Activated CD4-positive, alpha-beta T cell treated with anti-CD3 and anti-CD28 coated beads for 24 hours (primary cell): Measurements from ENCODE around the gene STXBP6.
A peak's percentile ranks its signal among the peaks of the same experiment; 100 is the strongest.

ENCODE experiments used
- DNase-seq, 2 donors: peaks; one replicate each; pipeline ENCODE4 v3.0.0-alpha.2; 2020; ENCODE audit warnings: low read depth in 2 of 2

Gene STXBP6

DNA sequence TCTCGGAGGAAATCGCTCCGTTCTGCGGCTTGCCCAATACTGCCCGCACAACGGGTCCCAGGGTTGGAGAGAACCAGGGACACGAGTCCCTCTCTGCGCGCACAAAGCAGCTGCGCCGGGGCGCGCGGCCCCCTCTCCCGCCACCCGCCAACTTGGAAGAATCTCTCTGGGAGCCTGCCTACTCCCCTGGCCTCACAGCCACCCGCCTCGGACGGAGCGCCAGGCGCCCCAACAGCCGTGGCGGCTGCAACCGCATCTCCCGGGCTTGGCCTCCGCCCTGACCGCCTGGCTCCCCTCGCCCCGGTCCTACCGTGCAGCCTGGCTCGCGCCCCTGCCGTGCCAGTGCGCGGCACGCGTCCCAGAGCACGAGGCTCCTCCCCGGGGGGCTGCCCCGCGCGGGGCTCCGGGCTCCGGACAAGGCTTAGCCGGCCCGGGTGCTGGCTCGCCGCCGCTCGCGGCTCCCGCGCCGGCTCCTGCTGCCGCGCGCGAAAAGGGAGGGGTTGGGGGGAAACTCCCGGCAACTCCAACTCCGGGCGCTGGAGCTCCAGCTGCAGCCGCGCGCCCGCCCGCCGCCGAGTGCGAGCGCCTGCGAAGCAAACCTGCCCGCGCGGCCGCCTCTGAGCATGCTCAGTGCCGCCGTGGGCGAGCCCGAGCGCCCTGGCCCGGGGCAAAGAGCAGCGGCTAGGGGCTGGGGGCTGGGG, at the start of gene STXBP6:
Gene STXBP6, minus strand, starts transcription at position 580 of the 701 bp plus-strand sequence. CDS start 75,329 bp downstream, outside the sequence.
- peak in 1 of 2 donors; percentile 6 for DNase-seq

DNA sequence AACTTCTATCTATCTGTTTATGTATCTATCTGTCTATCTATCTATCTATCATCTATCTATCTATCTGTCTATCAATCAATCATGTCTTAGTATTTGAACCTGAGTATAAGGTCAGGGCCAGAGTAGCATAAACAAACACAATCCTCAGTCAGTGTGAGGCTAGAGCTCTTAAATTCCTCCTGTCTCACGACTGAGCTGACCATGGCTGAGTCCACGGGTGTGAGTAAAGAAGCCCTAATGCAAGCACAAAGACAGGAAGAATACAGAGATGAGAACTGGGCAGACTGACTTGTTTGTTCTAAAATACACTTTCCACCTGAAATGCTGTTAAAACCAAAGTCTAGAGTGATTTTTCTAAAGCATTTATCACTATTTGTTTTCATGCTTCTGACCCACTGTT, 47.2 kb upstream of the STXBP6 start:
- no peak for DNase-seq

DNA sequence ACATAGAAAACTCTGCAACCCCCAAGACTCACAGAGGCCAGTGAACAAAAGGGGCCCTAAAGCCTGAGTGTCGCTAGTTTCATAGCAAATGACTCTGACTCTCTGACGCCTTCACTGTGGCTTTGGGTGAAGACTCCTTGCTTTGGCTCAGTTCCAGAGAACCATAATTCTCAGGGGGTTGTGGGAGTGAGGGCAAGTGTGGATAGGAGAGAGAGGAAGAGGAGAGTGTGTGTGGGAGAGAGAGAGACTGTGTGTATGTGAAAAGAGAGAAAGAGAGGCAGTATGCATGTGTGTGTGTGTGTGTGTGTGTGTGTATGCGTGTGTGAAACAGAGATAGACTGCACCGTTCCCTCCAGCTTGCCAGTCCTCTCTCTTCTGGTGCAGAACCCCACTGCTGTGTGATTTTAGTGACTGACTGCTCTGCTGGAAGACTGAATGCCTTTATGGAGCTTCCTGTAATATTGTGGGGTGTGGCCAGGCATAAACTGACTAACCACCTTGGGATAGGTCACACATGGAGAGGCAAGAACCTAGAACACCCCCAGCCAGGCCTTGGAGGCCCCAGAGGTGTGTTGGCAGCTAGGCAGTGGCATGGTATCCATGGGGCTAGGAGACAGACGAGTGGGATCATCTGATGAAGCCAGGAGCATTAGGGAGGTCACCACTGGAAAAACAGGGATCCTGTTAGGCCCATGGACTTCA, 45.9 kb upstream of the STXBP6 start:
- DNase-seq: no peak

DNA sequence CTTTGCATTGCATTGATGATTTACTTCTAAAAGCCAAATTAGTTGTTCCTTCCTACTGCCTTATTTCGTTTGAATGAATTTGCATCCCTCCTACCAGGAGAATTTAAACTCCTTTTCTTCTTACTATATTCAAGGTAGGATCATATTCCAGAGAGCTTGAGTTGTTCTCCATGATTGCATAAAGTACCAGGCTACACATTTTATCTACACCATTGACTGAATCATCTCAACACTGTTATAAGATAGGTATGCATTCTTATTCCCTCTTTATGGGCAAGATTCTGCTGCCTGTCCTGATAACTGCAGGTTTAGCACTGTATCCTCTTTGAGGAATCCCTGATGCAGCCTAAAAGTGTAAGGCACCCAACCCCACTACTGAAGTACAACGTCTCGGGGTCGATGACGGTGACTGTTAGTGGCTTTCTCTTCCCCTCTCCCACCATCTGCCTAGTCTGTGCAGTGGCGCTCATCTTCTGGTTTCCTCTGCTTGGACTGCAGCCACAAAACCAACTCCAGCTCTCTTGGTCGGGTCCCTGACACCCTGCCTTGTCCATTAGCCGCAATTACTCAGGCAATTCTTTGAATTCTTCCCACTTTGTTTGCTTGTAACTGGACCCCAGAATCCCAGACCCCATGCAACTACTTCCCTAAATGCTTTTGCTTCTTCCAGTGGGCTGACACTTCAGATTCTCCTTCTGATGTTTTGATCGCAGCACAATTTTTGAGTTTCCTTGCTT, 44.4 kb upstream of the STXBP6 start:
- DNase-seq: no peak

DNA sequence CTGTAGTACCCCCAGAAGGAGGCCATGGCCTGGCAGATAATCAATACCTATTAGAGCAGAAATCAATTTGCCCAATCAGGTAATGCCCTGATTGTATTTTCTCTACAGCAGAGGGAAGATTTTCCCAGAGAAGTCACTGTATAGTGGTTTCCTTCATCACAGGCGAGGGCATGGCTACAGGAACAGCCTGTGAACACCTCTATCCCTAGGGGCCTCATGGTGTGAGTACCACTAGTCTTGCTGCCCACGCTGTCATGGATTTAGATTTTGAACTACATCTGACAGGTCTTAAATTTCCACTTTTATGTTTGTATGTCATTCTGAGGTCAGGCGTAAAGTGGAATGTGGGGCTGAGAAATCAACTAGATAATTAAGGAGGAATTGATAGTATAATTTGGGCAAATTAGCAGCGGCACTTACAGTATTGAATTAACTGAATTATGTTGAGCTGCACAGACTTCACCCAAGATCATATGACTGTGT, 42.4 kb upstream of the STXBP6 start:
- no peak for DNase-seq

DNA sequence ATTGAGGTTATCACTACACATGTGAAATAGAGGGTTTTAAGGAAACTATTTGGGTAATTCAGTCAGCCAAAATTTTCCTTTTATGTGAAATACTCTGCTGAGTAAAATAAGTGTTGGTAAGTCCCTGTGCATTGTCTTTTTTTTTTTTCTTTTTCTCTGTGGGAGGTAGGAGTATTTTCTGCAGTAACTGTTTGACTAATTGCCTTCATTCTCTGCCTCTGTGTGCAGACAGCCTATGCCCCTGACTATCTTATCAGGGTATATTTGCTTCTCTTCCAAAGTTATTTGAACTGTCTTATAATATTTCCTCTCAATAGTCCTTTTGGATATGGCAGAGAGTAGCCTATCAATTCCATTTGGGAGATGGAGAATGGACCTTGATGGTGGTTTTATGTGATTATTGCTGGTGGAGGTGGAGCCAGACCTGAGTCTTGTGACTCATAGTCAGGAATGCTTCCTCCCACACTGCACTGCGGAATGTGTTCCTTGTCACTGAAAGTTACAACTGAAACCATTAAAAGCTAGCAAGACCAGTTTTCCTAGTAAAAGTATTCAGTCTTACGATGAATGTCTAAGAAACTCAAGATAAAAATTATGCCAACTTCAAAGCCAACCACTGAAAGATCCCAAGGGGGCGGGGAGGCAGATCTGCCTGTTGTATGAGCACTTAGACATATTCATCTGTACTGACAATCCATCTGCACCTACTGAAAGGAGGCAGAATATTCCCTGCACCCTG, 40.9 kb upstream of the STXBP6 start:
- no peak for DNase-seq

DNA sequence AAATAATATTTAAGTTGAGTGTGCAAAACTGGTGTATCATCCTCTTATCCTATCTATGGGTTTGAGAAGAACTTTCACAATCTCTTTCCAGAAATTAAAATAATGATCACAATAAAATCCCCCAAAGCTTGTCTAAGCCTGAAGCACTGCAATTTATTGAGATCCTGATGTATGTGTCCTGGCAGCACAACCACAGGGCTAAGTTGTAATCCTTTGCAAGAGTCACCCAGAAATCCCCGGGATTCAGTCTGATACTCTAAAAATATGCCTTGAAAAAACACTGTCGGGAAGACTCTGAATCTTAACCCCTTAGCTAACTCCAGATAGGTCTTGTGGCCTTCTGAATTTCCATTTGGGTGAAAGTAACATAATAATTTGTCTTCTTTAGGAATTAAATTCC, 40.3 kb upstream of the STXBP6 start:
- DNase-seq: no peak

DNA sequence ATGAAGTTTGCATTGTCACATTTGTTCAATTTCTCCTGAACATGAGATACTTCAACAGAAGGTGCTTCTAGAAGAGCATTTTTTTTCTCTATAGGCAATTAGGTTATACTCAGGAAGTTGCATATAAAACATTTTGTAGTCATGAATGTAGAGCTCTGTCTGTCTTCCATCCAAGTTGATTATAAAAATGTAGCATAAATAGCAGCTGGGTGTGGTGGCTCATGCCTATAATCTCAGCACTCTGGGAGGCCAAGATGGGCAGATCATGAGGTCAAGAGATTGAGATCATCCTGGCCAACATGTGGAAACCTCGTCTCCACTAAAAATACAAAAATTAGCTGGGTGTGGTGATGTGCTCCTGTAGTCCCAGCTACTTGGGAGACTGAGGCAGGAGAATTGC, 39.5 kb upstream of the STXBP6 start:
- DNase-seq: no peak

DNA sequence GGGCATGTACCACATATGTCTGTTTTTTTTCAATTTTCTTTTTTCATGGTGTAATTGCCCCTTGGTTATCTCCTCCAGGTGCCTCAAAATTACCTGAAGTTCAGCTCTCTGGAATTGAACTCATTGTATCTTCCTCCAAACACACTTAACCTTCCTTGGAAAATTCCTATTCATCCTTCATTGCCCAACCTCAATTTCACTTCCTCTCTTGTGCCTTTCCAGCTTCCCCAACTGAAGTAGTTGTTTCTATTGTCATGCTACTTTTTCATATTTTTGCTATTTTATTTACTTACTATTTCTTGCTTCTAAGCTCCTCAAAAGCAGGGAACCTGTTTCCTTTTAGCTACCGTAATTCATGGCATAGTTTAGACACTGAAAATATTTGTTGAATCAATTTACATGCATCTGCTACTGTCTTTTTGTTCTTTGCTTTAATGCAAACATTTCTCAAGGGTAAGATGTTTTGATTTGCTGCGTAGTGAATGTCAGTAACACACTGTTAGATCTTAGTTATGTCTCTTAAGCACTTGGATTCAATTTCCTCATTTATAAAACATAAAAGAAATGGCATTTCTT, 37.0 kb upstream of the STXBP6 start:
- DNase-seq: no peak

DNA sequence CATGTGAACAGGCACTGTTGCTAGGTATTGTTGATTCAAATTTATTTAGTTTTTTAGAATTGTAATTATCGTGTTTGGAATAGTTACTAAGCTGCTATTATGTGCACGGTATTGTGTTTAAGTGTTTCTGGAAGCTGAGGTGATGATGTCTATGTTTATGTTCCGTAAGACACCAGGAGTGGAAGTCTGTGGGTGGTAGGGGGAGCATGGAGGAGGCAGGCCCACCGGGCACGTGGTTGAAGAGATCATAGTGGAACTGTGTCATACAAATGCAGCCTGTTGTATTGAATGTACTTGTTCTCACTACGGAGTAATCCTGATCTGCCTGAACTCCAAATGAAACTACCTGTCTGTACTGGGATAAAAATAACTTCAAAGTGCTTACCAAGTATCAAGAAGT, 36.1 kb upstream of the STXBP6 start:
- DNase-seq: no peak

DNA sequence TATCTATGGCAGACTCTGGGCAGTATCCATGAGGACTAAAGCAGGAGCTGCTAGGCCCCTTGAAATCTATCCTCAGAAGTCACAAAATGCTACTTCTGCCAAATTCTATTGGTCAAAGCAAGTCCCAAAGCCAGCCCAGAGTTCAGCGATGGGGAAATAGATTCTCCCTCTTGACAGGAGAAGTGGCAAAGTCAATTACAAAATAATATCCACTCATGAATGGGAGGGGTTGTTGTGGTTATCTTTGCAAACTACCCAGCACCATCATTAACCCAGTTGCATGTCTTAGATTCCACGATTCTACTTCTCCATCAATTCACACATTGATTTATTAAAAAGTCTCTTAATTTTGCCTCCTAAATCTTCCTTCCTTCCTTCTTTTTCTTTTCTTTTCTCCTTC, 30.7 kb upstream of the STXBP6 start:
- DNase-seq: no peak

DNA sequence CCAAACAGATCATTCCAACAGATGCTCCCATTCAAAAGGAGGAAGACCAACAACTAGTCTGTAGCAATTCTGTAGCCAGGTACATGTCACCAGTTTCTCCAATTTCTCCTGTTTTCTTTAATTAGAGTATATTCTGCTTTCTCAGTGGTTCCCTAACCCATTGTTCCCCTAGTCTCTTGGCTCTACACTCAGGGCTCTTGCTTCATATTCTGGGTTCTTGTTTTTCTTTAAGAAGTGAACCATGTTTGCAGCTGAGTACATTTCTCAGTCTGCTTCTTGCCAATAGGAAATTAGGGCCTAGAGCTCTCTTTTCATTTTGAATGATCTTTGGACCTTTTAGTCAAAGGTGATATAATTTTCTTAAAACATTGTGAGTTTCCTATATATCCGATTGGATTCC, 29.4 kb upstream of the STXBP6 start:
- no peak for DNase-seq

DNA sequence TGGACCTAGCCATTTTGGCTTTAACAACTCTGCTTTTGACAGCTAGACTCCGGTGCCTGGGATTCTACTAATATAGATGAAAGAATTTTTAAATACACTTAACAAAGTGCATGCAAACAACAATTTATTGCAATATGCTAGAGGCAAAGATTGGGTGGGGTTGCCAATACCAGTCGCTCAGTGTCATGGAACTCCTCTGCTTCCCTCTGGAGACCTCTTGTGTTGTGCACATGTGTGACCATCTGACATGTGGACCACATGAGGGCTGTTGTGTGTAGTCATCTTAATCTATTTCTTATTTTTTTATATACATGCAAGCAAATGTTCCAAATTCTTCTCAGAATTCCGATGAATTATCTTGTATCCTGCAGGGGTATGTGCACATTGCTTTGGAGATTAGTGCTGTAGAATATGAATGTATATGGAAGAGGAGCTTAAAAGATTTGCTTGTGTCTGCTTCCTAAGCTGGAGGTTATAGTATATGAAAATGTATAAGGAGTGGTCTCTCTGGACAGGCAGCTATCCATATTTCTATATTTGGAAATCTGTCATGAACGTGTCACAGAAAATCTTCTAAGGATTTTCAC, 24.2 kb upstream of the STXBP6 start:
- no peak for DNase-seq

DNA sequence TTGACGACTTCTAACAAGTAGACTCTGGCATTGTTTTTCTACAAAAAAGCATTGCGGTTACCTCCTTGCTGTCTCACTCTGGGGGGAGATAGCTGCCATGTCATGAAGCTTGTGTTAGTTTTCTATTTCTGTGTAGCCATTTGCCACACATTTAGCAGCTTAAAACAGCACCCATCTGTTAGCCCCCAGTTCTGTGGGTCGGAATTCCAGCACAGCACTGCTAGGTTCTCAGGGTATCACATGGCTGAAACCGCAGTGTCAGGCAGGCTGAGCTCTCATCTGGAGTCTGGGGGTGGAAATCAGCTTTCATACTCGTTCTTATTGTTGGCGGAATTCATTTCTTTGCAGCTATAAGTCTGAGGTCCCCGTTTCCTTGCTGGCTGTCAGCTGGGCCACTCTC, 19.9 kb upstream of the STXBP6 start:
- no peak for DNase-seq

DNA sequence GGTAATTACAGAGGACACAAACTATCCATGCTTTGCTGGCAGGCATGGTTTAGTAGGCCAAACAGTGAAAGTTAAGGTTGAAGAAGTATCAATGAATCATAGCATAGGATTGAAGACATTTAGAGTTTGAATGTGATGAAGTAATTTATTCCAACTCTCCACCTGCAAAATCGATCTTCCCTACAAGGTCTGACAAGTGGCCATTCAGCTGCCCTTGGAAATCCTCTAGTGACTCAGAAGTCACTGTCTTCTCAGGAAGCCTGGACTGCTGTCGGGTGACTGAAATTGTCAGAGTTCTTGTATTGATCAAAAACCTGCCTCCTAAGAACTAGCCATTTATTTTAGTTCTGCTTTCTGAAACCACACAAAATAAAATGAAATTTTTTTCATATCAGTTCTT, 17.7 kb upstream of the STXBP6 start:
- no peak for DNase-seq

DNA sequence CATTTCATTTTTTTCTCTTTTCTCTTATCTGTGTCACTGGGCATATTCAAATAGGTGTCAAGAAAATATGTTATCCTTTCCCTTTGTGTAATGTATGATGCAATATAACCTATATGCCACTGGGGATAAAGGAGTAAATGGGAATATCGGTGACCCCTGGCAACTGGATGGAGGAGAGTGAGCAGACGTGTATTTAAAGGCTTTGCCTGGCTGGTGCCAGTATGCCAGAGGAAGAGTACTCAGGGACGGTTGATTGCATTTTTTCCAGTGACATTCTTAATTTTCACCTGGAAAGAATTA, 12.0 kb upstream of the STXBP6 start:
- no peak for DNase-seq

DNA sequence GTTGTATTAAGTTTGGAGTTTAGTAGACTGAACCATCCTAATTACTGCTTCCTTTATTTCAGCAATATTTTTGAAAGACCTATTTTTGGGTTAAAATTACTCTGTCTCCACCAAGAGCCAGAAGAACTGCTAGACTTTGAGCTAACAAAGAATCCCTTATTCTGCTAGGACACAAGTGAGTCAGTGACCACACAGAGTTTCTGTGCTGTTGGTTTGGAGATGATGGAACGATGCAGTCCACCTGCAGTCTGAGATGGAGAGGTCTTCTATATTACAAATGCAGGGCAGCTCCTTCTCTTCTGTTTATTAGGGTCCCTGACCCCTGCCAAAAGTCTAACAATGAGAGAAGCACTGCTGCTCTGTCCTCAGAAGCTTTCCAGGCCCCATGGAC, 6.7 kb upstream of the STXBP6 start:
- DNase-seq: no peak

DNA sequence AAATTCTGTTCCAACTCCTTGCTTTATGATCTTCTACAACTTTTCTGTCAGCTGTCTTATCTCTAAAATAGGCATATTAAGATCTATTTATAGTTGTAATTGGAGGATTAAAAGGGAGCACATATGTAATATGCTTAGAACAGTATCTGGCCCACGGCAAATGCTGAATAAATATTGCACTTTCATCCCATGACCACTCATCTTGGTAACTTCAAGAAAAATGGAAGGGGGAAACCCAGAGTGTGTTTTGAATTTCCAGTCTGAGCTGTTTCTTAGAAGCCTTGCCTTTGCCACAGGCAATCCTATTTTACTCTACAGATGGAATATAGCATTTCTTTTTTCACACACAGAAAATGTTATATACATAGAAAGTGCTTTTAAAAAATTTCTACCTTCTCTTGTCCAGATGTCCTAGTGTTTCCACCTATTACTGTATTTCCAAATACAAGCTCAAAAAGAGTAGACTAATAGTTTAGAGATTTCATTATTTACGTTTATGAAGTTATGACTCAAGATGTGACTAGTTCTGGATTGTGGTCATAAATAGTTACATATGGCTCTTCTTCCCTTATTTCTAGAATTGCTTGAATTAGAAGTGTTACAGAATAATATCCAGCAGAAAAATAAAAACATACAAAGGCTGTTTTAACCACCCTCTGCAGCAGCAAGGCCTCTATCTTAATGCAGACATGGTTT, 6.2 kb upstream of the STXBP6 start:
- DNase-seq: no peak

DNA sequence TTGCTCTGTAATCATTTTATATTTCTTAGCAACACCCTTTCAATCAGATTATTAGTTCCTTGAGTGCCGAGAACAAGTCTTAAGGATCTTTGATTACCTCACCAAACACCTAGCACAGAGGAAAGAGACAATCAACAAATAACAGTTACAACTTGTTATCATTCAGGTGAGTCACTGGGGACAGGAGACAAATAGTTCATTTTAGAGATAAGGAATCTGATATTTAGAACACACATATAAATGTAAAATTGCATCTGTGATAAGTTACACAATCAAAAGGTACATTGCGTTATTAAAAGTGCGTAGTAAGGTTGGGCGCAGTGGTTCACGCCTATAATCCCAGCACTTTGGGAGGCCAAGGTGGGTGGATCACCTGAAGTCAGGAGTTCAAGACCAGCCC, 5.1 kb upstream of the STXBP6 start:
- no peak for DNase-seq

DNA sequence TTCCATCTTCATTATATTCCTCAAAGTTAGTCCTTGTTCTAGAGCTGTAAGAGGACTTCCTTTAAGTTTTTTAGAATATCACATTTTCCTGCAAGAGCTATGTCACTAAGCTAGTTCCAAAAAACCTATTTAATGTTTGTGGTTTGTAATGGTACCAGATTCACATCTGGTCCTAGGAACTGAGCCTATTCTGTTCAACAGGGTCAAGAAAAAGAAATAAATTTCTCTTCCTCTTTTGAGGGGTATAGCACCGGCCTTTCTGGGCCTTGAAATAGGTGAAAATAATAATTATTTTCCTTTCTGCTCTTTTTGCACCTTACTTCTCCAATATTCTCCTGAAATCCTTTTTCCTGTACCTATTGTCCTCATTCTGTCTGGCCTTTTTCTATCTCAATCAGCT, 3.6 kb upstream of the STXBP6 start:
- DNase-seq: no peak

DNA sequence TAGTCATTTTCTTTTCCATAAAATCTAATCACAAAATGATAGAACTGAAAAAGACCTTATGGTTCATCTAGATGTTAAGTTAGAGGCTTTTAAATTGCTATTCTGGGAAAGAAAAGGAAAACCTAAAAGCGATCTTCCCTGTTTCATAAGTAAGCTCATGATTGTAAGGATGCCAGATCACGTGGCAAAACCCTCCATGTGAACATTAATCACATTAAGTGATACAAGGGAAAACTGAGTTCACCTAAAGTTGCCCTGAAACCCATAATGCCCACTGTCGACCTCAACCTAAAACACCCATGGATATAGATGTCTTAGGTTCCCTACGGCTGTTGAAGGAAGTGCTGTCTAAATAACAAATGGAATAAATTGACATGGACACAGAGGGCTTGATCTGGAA, 3.0 kb upstream of the STXBP6 start:
- DNase-seq: no peak
